SJCRH30 (cell line): ENCODE measurements around the gene AP1S3. TPM values are rescaled to one million over a fixed set of nuclear protein-coding genes. Genes with fewer than 3 reads are reported as not detected.

Experiments used
- DNase-seq, 2 experiments: peaks; one replicate each; pipeline ENCODE4 v3.0.0-alpha.2; 2015 to 2020
- H3K27ac ChIP-seq: fragments of 250-450 bp; sonication (Bioruptor Pico); 2 replicates; pipeline ENCODE4 v1.5.1; 2020; ENCODE audit warnings: mild to moderate bottlenecking, moderate library complexity
- H3K27me3 ChIP-seq: fragments of 250-450 bp; sonication (Bioruptor Pico); 2 replicates; pipeline ENCODE4 v1.5.1; 2020; ENCODE audit warnings: mild to moderate bottlenecking, moderate library complexity
- H3K36me3 ChIP-seq: fragments of 250-450 bp; sonication (Bioruptor Pico); 2 replicates; pipeline ENCODE4 v1.5.1; 2020; ENCODE audit warnings: mild to moderate bottlenecking, moderate library complexity
- H3K4me1 ChIP-seq: fragments of 250-450 bp; sonication (Bioruptor Pico); 2 replicates; pipeline ENCODE4 v1.5.1; 2020; ENCODE audit warnings: mild to moderate bottlenecking, moderate library complexity
- H3K4me3 ChIP-seq: fragments of 250-450 bp; sonication (Bioruptor Pico); 2 replicates; pipeline ENCODE4 v1.5.1; 2020; ENCODE audit warnings: mild to moderate bottlenecking, moderate library complexity
- H3K9me3 ChIP-seq: fragments of 250-450 bp; sonication (Bioruptor Pico); replicated peaks from 2 replicates; pipeline ENCODE4 v1.5.1; 2020; ENCODE audit warnings: mild to moderate bottlenecking, moderate library complexity
- total RNA-seq: library from RNA; depleted of rRNA; stranded (reverse); fragments of >200 nt; shearing (Covaris generic); gene quantifications from 2 replicates; pipeline ENCODE4 v1.2.3, GENCODE V29; 2014; rRNA removed

AP1S3 gene
- total RNA-seq, 1 experiment from 2014 or later = not detected

DNA sequence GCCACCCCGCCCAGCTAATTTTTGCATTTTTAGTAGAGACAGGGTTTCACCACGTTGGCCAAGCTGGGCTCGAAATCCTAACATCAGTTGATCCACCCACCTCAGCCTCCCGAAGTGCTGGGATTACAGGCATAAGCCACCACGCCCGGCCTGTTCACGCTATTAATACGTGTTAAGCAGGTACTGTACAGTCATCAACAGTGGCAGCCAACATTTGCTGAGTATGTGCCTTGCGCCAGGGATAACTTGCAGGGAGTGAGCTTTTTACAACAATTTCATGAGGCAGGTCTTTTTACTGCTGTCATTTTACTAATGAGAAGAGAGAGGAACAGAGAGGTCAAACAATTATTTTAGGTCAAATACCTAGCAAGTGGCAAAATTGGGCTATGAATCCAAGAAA lies 115.2 kb downstream of the AP1S3 start:
- no peaks in the 10 kb centered on the region for H3K36me3 ChIP-seq
- no peak for DNase-seq
- H3K27me3 ChIP-seq = no peaks in the 10 kb centered on the region
- H3K9me3 ChIP-seq = no peaks in the 10 kb centered on the region
- no peak overlapping the region for H3K4me3 ChIP-seq
- peaks cover 22% of the 10 kb centered on the region for H3K4me1 ChIP-seq
- H3K27ac ChIP-seq = no peak overlapping the region

DNA sequence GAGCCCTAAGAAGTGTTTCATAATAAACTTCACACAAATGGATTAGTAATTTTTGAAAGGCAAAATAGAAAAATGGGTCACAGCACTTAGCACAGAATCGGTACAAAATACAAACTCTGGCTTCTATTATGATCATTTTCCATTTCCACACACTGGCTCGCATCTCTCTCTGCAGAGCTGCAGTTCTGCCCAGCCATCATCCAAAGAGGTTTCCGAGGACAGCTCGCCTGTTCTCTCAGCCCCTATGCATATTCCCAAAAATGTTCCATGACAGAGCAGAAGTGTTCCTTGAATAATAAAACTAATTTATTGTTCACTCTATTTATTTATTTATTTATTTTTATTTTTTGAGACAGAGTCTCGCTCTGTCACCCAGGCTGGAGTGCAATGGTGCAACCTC lies 115.6 kb downstream of the AP1S3 start:
- Histone ChIP-seq H3K27me3 (no peaks in the 10 kb centered on the region), H3K9me3 (no peaks in the 10 kb centered on the region), H3K4me3 (no peak overlapping the region), H3K36me3 (no peaks in the 10 kb centered on the region), H3K4me1 (peaks cover 22% of the 10 kb centered on the region), H3K27ac (no peak overlapping the region)
- no peak for DNase-seq

DNA sequence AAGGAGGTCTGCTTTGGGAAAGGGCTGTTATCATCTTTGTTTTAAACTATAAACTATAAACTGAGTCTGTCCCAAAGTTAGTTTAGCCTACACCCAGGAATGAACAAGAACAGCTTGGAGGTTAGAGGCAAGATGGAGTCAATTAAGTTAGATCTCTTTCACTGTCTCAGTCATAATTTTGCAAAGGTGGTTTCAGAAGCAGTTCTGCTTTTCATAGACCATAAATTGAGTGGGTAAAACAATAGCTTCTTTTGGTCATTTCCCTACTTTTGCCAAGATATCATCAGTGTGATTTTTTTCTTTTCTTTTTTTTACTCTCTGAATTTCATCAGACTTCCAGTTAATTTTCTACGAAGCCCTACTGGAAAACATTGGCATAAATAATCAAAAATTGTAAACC lies 117.0 kb downstream of the AP1S3 start:
- H3K36me3 ChIP-seq = no peaks in the 10 kb centered on the region
- H3K4me1 ChIP-seq = peaks cover 14% of the 10 kb centered on the region
- no peaks in the 10 kb centered on the region for H3K9me3 ChIP-seq
- no peak for DNase-seq
- no peak overlapping the region for H3K4me3 ChIP-seq
- H3K27ac ChIP-seq = no peak overlapping the region
- no peaks in the 10 kb centered on the region for H3K27me3 ChIP-seq

DNA sequence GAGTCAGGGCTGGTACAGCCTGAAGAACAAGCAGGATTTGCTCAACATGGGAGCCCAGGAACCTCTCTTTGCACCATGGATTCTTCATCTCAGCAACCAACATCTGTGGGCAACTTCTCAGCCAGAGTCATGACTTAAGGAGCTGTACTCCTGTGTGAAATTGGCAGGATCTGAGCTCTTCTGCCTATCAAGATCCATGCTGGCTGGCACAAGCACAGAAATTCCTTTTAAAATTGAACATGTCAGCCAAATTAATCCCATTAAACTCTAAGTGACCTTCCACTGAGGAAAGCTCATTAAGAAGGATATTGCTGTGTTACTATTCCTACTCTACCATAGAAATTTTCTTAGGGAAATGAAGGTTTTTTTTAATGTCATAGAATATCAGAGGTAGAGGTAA lies 124.7 kb downstream of the AP1S3 start:
- no peak for DNase-seq
- H3K36me3 ChIP-seq = no peaks in the 10 kb centered on the region
- no peak overlapping the region for H3K4me3 ChIP-seq
- no peak overlapping the region for H3K27ac ChIP-seq
- no peaks in the 10 kb centered on the region for H3K4me1 ChIP-seq
- H3K27me3 ChIP-seq = no peaks in the 10 kb centered on the region; the same call in 1 of the 2 replicates
- no peaks in the 10 kb centered on the region for H3K9me3 ChIP-seq

DNA sequence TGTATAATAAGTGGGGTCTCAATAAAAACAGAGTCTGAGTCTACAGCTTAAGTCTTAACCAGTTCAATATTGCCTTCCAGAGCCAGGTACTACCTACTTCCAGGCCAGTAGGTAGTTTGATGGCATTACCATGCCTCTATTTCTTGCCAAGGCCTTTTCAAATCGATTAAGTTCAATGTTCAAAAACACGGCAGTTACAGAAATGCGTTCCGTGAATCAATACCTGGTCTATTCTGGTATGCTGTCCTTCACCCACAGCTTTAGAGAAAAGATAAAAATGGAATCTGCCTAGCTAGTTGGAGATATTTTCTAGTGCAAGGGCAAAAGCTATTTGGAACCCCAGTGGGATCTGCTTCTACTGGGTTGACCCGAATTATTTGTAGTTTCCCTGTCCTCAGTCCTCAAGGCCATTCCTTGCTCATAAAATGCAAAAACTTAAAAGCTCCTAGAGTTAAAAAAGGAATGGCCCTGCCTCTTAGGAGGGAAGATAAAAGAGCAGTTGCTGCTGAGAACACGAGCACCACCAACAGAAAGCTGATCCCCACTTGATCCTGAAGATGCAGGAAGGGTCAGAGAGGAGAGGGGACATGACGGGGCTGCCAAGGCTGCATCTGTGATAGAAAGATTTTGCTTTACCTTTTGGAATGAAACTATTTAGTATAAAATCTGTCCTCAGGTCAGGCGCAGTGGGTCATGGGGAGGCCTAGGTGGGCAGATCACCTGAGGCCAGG lies 125.6 kb downstream of the AP1S3 start:
- no peaks in the 10 kb centered on the region for H3K4me1 ChIP-seq
- H3K27me3 ChIP-seq = no peaks in the 10 kb centered on the region; the same call in 1 of the 2 replicates
- no peak overlapping the region for H3K4me3 ChIP-seq
- H3K36me3 ChIP-seq = no peaks in the 10 kb centered on the region
- H3K27ac ChIP-seq = no peak overlapping the region
- H3K9me3 ChIP-seq = no peaks in the 10 kb centered on the region
- DNase-seq = no peak

Other genes with a start within 250 kb of the AP1S3 start
- gene SCG2, start 235.2 kb downstream of the AP1S3 start, total RNA-seq = not detected in 2 replicates
- 76.8 and 82.0 TPM in 2 replicates for gene WDFY1, start 107.8 kb upstream of the AP1S3 start, total RNA-seq
- gene MRPL44, start 119.9 kb upstream of the AP1S3 start, total RNA-seq = 55.9 and 58.6 TPM in 2 replicates
- 48.2 and 51.1 TPM in 2 replicates for gene SERPINE2, start 201.7 kb upstream of the AP1S3 start, total RNA-seq